NT2/D1 (cell line): Measurements from ENCODE around the gene BIN1.

Experiments used
- DNase-seq: peaks from one replicate; pipeline ENCODE4 v3.0.0-alpha.2; 2011; ENCODE audit warnings: low read depth, low spot score
- H3K27me3 ChIP-seq: 2 replicates; pipeline ENCODE4 v1.6.0; 2011; ENCODE audit warnings: mild to moderate bottlenecking; ENCODE audit not compliant: insufficient read length, insufficient read depth
- H3K36me3 ChIP-seq: 2 replicates; pipeline ENCODE4 v1.6.1; 2011; ENCODE audit warnings: mild to moderate bottlenecking, low read length, mixed read lengths; ENCODE audit not compliant: insufficient read depth, insufficient read length
- H3K4me1 ChIP-seq: 2 replicates; pipeline ENCODE4 v1.5.1; 2011; ENCODE audit not compliant: insufficient read depth, insufficient read length
- H3K4me3 ChIP-seq: 2 replicates; pipeline ENCODE4 v1.5.1; 2011; ENCODE audit warnings: low read depth; ENCODE audit not compliant: insufficient read length
- H3K9ac ChIP-seq: 2 replicates; pipeline ENCODE4 v1.6.0; 2011; ENCODE audit warnings: low read depth; ENCODE audit not compliant: insufficient read length
- H3K9me3 ChIP-seq: 2 replicates; pipeline ENCODE4 v1.5.1; 2011; ENCODE audit warnings: mild to moderate bottlenecking, low read length; ENCODE audit not compliant: insufficient read depth
- SUZ12 ChIP-seq: IDR thresholded peaks from 2 replicates; pipeline ENCODE4 v1.6.1; 2011; ENCODE audit not compliant: insufficient read length, insufficient read depth; ENCODE audit errors: extremely low read depth
- YY1 ChIP-seq: IDR thresholded peaks from 2 replicates; pipeline ENCODE4 v1.6.1; 2011; ENCODE audit not compliant: insufficient read length, insufficient read depth
- ZNF274 ChIP-seq: IDR thresholded peaks from 2 replicates; pipeline ENCODE4 v1.6.1; 2011; ENCODE audit warnings: mild to moderate bottlenecking, low read depth, low read length

The BIN1 gene

GRCh38 chr2:127086990-127087790 lies 19.8 kb downstream of the BIN1 start:
- Histone ChIP-seq H3K9me3 (no peaks in the 10 kb centered on the region), H3K4me3 (peak overlapping the region; percentile 8), H3K36me3 (no peaks in the 10 kb centered on the region), H3K27me3 (no peaks in the 10 kb centered on the region), H3K9ac (peak overlapping the region; percentile 73), H3K4me1 (peaks cover 41% of the 10 kb centered on the region)
- TF ChIP-seq ZNF274 (no peak), YY1 (no peak), SUZ12 (no peak)
- no peak for DNase-seq

- H3K36me3 ChIP-seq = no peaks in the 10 kb centered on the region
- DNase-seq = no peak
- H3K9me3 ChIP-seq = no peaks in the 10 kb centered on the region
- no peak overlapping the region for H3K9ac ChIP-seq
- H3K27me3 ChIP-seq = no peaks in the 10 kb centered on the region
- H3K4me1 ChIP-seq = peaks cover 57% of the 10 kb centered on the region
- no peak for TF ChIP-seq SUZ12
- TF ChIP-seq YY1 = no peak
- TF ChIP-seq ZNF274 = no peak
- no peak overlapping the region for H3K4me3 ChIP-seq
Observed at GRCh38 chr2:127085317-127085681, 21.7 kb downstream of the BIN1 start.

GRCh38 chr2:127084611-127085316 lies 22.2 kb downstream of the BIN1 start:
- peak overlapping the region; percentile 66 for H3K9ac ChIP-seq
- no peaks in the 10 kb centered on the region for H3K36me3 ChIP-seq
- peaks cover 60% of the 10 kb centered on the region for H3K4me1 ChIP-seq
- no peaks in the 10 kb centered on the region for H3K27me3 ChIP-seq
- no peaks in the 10 kb centered on the region for H3K9me3 ChIP-seq
- no peak for DNase-seq
- H3K4me3 ChIP-seq = no peak overlapping the region
- TF ChIP-seq YY1 (no peak), SUZ12 (no peak), ZNF274 (no peak)

- H3K4me1 ChIP-seq = peaks cover 66% of the 10 kb centered on the region
- H3K9ac ChIP-seq = peak overlapping the region; percentile 66
- no peak for TF ChIP-seq YY1
- TF ChIP-seq ZNF274 = no peak
- no peak for TF ChIP-seq SUZ12
- no peaks in the 10 kb centered on the region for H3K27me3 ChIP-seq
- H3K36me3 ChIP-seq = no peaks in the 10 kb centered on the region
- no peaks in the 10 kb centered on the region for H3K9me3 ChIP-seq
- no peak overlapping the region for H3K4me3 ChIP-seq
- DNase-seq = no peak
Observed at GRCh38 chr2:127083819-127084503, 23.0 kb downstream of the BIN1 start.

- Histone ChIP-seq H3K9me3 (no peaks in the 10 kb centered on the region), H3K4me1 (peaks cover 64% of the 10 kb centered on the region), H3K27me3 (no peaks in the 10 kb centered on the region), H3K9ac (no peak overlapping the region), H3K36me3 (no peaks in the 10 kb centered on the region), H3K4me3 (no peak overlapping the region)
- no peak for DNase-seq
- TF ChIP-seq YY1 (no peak), ZNF274 (no peak), SUZ12 (no peak)
Observed at GRCh38 chr2:127082974-127083373, 24.0 kb downstream of the BIN1 start.

GRCh38 chr2:127081826-127082633 lies 24.9 kb downstream of the BIN1 start:
- Histone ChIP-seq H3K4me1 (peaks cover 65% of the 10 kb centered on the region), H3K9ac (peak overlapping the region; percentile 27), H3K27me3 (no peaks in the 10 kb centered on the region), H3K4me3 (no peak overlapping the region), H3K36me3 (no peaks in the 10 kb centered on the region), H3K9me3 (no peaks in the 10 kb centered on the region)
- DNase-seq = no peak
- TF ChIP-seq ZNF274 (no peak), YY1 (no peak), SUZ12 (no peak)
